Activated CD4-positive, alpha-beta memory T cell treated with anti-CD3 and anti-CD28 coated beads, Interleukin-2, amount 10 ng/mL, durations not matched to agents 7 days and 5 days (primary cell): Measurements from ENCODE around the gene GPR89A. TPM values are rescaled to one million over a fixed set of nuclear protein-coding genes. Genes with fewer than 3 reads are reported as not detected.
"Not testable (repeated sequence)": the region's sequence is repeated elsewhere in the genome, so short reads cannot be mapped to it uniquely, and the experiment has no call there.

Experiments
- CTCF ChIA-PET: fragments of 350-600 bp; sonication (Branson Sonifier 250); formaldehyde crosslinking; loops from one replicate; lab custom pipeline; 2021; ENCODE audit warnings: antibody characterized with exemption, inconsistent platforms; lab: Charles Lee
- POLR2A ChIA-PET: fragments of 350-600 bp; sonication (Branson Sonifier 250); formaldehyde crosslinking; loops from one replicate; lab custom pipeline; 2021; ENCODE audit warnings: antibody characterized with exemption; lab: Charles Lee
- DNase-seq: peaks from one replicate; pipeline ENCODE4 v3.0.0-alpha.2; 2020
- H3K27ac Mint-ChIP-seq: one replicate; pipeline ENCODE4 v1.8.0; 2021; ENCODE audit warnings: mild to moderate bottlenecking, mixed read lengths
- H3K27me3 Mint-ChIP-seq: one replicate; pipeline ENCODE4 v1.8.0; 2021; ENCODE audit warnings: mixed read lengths
- H3K36me3 Mint-ChIP-seq: one replicate; pipeline ENCODE4 v1.8.0; 2021; ENCODE audit warnings: low read depth, mixed read lengths
- H3K4me1 Mint-ChIP-seq: one replicate; pipeline ENCODE4 v1.8.0; 2021; ENCODE audit warnings: mixed read lengths
- H3K4me3 Mint-ChIP-seq: one replicate; pipeline ENCODE4 v1.8.0; 2021; ENCODE audit warnings: mild to moderate bottlenecking, mixed read lengths
- H3K9me3 Mint-ChIP-seq: one replicate; pipeline ENCODE4 v1.8.0; 2021; ENCODE audit warnings: mixed read lengths
- total RNA-seq, 2 experiments: library from RNA; stranded (reverse); gene quantifications; one replicate each; pipeline ENCODE4 v1.2.3, GENCODE V29; 2021

The GPR89A gene
- total RNA-seq, 2 experiments from 2014 or later, result 25.6 to 31.9 TPM

DNA sequence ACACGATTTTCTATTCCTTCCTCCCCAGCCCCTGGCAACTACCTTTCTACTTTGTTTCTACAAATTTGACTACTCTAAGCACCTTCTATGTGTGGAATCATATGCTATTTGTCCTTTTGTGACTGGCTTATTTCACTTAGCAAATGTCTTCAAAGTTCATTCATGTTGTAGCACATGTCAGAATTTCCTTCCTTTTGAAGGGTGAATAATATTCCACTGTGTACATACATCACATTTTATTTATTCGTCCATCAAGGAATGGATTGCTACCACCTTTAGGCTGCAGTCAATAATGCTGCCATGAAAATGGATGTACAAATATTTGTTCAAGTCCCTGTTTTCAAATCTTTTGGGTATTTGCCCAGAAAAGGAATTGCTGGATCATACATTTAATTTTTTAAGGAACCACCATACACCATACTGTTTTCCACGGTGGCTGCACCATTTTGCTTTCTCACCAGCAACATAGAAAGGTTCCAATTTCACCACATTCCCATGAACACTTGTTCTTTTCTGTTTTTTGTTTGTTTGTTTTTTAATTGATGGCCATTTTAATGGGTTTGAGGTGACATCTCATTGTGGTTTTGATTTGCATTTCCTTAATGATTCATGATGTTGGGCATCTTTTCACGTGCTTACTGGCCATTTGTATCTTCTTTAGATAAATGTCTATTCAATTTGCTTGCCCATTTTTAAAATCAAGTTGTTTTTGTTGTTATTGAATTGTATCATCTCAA lies 102.7 kb downstream of the GPR89A start:
- Mint-ChIP-seq H3K27me3 (peaks cover 7% of the 10 kb centered on the region), H3K4me1 (peaks cover 1% of the 10 kb centered on the region), H3K36me3 (no peaks in the 10 kb centered on the region), H3K27ac (no peak overlapping the region), H3K4me3 (no peak overlapping the region), H3K9me3 (no peaks in the 10 kb centered on the region)
- POLR2A ChIA-PET, result interaction anchor here (1.1 kb wide), 1 partner anchor 19 kb away, joined by 7 read pairs; no protein-coding TSS in a partner anchor
- DNase-seq, result no peak
- CTCF ChIA-PET, result no interaction called here

DNA sequence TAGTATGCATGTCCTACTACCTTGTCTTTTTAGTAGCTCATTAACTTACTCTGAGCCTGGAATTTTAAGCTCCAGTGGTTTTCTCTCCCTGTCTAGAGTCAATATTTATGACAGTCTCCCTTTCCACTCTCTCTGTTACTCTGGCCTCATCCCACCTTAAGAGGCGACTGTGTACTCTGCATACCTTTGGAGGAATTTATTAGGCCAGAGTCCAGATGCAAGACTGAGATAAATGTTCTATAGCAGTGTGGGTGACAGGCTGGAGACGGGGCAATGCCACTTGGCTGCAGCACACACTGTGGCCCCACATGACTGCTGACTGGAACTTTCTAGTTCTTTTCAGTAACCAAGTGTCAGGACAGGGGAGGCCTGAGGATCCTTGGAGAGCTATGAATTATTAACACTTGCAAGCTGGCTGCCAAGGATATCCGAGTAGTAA lies 103.4 kb downstream of the GPR89A start:
- H3K4me3 Mint-ChIP-seq, result no peak overlapping the region
- no peak overlapping the region for H3K27ac Mint-ChIP-seq
- peaks cover 4% of the 10 kb centered on the region for H3K27me3 Mint-ChIP-seq
- peaks cover 1% of the 10 kb centered on the region for H3K4me1 Mint-ChIP-seq
- CTCF ChIA-PET, result interaction anchor here (0.9 kb wide), 1 partner anchor 11 kb away, joined by 3 read pairs; no protein-coding TSS in a partner anchor
- POLR2A ChIA-PET, result no interaction called here
- H3K9me3 Mint-ChIP-seq, result no peaks in the 10 kb centered on the region
- H3K36me3 Mint-ChIP-seq, result no peaks in the 10 kb centered on the region
- DNase-seq, result no peak

- POLR2A ChIA-PET, result no interaction called here
- CTCF ChIA-PET, result no interaction called here
- Mint-ChIP-seq H3K36me3 (no peaks in the 10 kb centered on the region), H3K4me1 (peaks cover 15% of the 10 kb centered on the region), H3K27ac (no peak overlapping the region), H3K9me3 (no peaks in the 10 kb centered on the region), H3K27me3 (peaks cover 2% of the 10 kb centered on the region), H3K4me3 (no peak overlapping the region)
- no peak for DNase-seq
Observed at GRCh38 chr1:145714524-145715111, 106.8 kb downstream of the GPR89A start.

GRCh38 chr1:145716641-145717345 lies 109.0 kb downstream of the GPR89A start:
- H3K27me3 Mint-ChIP-seq, result peaks cover 10% of the 10 kb centered on the region
- CTCF ChIA-PET, result interaction anchor here (1.4 kb wide), 1 partner anchor 9 kb away, joined by 3 read pairs; no protein-coding TSS in a partner anchor
- no peaks in the 10 kb centered on the region for H3K9me3 Mint-ChIP-seq
- no peak overlapping the region for H3K4me3 Mint-ChIP-seq
- POLR2A ChIA-PET, result no interaction called here
- no peak for DNase-seq
- no peak overlapping the region for H3K27ac Mint-ChIP-seq
- peaks cover 28% of the 10 kb centered on the region for H3K4me1 Mint-ChIP-seq
- no peaks in the 10 kb centered on the region for H3K36me3 Mint-ChIP-seq

- DNase-seq, result no peak
- Mint-ChIP-seq H3K27me3 (peaks cover 15% of the 10 kb centered on the region), H3K4me3 (no peak overlapping the region), H3K36me3 (no peaks in the 10 kb centered on the region), H3K9me3 (no peaks in the 10 kb centered on the region), H3K27ac (no peak overlapping the region), H3K4me1 (peaks cover 28% of the 10 kb centered on the region)
- ChIA-PET CTCF (interaction anchor here (1.4 kb wide), 1 partner anchor 8 kb away, joined by 3 read pairs; no protein-coding TSS in a partner anchor), POLR2A (no interaction called here)
Observed at GRCh38 chr1:145717833-145718232, 110.0 kb downstream of the GPR89A start.

DNA sequence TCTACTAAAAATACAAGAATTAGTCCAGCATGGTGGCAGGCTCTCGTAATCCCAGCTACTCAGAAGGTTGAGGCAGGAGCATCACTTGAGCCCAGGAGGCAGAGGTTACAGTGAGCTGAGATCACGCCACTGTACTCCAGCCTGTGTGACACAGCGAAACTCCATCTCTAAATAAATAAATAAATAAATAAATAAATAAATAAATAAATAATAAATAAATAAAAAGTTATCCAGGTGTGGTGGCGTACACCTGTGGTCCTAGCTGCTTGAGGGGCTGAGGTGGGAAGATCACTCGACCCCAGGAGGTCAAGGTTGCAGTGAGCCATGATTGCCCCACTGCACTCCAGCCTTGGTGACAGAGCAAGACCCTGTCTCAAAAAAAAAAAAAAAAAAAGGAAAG lies 110.7 kb downstream of the GPR89A start:
- H3K9me3 Mint-ChIP-seq, H3K27ac Mint-ChIP-seq, CTCF ChIA-PET, H3K36me3 Mint-ChIP-seq, DNase-seq, POLR2A ChIA-PET, H3K4me3 Mint-ChIP-seq: not testable (repeated sequence)
- H3K4me1 Mint-ChIP-seq, result peaks cover 28% of the 10 kb centered on the region
- H3K27me3 Mint-ChIP-seq, result peaks cover 17% of the 10 kb centered on the region

DNA sequence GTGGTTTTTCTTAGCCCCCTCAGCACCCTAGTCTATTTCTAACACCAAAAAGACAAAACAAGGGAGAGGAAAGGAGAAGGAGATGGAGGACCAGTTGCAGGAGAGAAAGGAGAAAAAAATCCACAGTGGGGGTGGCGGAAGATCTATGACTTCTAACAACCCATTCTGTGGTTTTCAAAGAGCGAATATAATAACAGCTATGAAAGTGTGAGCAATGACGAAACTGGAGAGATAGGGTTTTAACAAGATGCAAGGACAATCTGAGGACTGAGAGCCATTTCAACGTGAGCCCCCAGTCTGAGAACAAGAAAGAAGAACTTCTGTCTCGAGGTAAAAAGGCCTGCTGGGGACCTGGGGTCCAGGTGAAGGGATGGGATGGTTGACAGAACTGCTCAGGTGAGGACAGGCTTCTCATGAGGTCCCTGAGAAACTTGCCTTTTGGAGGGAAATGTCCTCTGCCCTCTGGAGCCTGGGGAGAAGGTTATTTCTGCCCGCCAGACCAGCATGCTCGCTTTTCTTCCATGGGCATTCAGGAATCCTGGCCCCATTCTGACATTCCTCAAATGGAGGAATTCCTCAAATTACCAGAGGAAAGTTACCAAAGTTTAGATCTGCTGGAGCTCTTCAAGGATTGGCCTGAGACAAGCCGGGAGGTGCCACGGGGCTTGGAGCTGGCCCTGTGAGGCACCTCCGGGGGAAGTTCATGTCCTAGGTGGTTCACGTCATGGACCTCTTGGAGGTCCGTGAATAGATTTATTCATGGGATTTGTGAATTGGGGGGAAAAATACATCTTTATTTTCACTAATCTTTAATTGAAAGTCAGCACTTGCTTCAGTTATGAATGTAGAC lies 111.7 kb downstream of the GPR89A start, which contains the start of gene CD160:
Gene CD160 (plus strand): TSS at position 270 of the 850 bp plus-strand sequence. CDS start 8,829 bp downstream, outside the sequence.
- peaks cover 28% of the 10 kb centered on the region for H3K4me1 Mint-ChIP-seq
- peaks cover 17% of the 10 kb centered on the region for H3K27me3 Mint-ChIP-seq
- H3K27ac Mint-ChIP-seq, result no peak within 1 kb of the TSS
- DNase-seq, result no peak
- CTCF ChIA-PET, result interaction anchor here (0.6 to 1.2 kb wide), 3 partner anchors 15 to 75 kb away, joined by 3 to 6 read pairs (median 5); no protein-coding TSS in a partner anchor
- H3K9me3 Mint-ChIP-seq, result no peaks in the 10 kb centered on the region
- no peak within 1 kb of the TSS for H3K4me3 Mint-ChIP-seq
- H3K36me3 Mint-ChIP-seq, result no peaks in the 10 kb centered on the region
- POLR2A ChIA-PET, result no interaction called here

Other genes with a start within 250 kb of the GPR89A start
- 1 to 10 TPM in 1 of 2 experiments, under 1 TPM in 1; 0.90 to 1.2 TPM for gene NBPF20, start 182.4 kb upstream of the GPR89A start, total RNA-seq
- under 1 TPM in 1 of 2 experiments, not detected in 1; 0.60 TPM for gene PDZK1, start 99.4 kb downstream of the GPR89A start, total RNA-seq
- gene CD160, start 111.5 kb downstream of the GPR89A start, total RNA-seq, result not detected
- gene RNF115, start 216.1 kb downstream of the GPR89A start, total RNA-seq, result 10 to 100 TPM; 12.9 to 13.1 TPM
- 10 to 100 TPM; 29.7 to 32.1 TPM for gene POLR3C, start 216.2 kb downstream of the GPR89A start, total RNA-seq
- gene NUDT17, start 237.6 kb downstream of the GPR89A start, total RNA-seq, result 1 to 10 TPM; 2.5 to 2.7 TPM